Measurements from ENCODE around the gene ASXL1. TPM values are rescaled to one million over a fixed set of nuclear protein-coding genes. Genes with fewer than 3 reads are reported as not detected.
"Not testable (repeated sequence)": the region's sequence is repeated elsewhere in the genome, so short reads cannot be mapped to it uniquely, and the experiment has no call there.

Gene ASXL1
- total RNA-seq, 1 donor from 2014 or later, result 25.0 TPM

GRCh38 chr20:32366380-32366779 is 8.2 kb downstream of the ASXL1 start:
- peaks cover 75% of the 10 kb centered on the region for H3K4me1 ChIP-seq
- no peak for DNase-seq
- H3K4me3 ChIP-seq, result no peak overlapping the region
- no peak for TF ChIP-seq CTCF (IDR thresholded peaks at IDR 0.05; ENCODE audit: borderline replicate concordance)
- H3K9me3 ChIP-seq (replicated peaks), result no peaks in the 10 kb centered on the region
- H3K36me3 ChIP-seq, result peaks cover 27% of the 10 kb centered on the region
- H3K27ac ChIP-seq (replicated peaks), result no peak overlapping the region
- H3K27me3 ChIP-seq (ENCODE audit: low read depth), result no peaks in the 10 kb centered on the region
- intact Hi-C loops (cut with micrococcal nuclease), result loop anchor here (10.0 kb wide), 1 partner anchor 118 kb away; no protein-coding TSS in a partner anchor

GRCh38 chr20:32368323-32368722 is 10.2 kb downstream of the ASXL1 start:
- peaks cover 57% of the 10 kb centered on the region for H3K4me1 ChIP-seq
- H3K4me3 ChIP-seq, result no peak overlapping the region
- no peak for DNase-seq
- no peaks in the 10 kb centered on the region for H3K9me3 ChIP-seq (replicated peaks)
- H3K36me3 ChIP-seq, result peaks cover 38% of the 10 kb centered on the region
- TF ChIP-seq CTCF (IDR thresholded peaks at IDR 0.05; ENCODE audit: borderline replicate concordance), result no peak
- H3K27ac ChIP-seq (replicated peaks), result no peak overlapping the region
- intact Hi-C loops (cut with micrococcal nuclease), result loop anchor here (10.0 kb wide), 1 partner anchor 116 kb away; no protein-coding TSS in a partner anchor
- no peaks in the 10 kb centered on the region for H3K27me3 ChIP-seq (ENCODE audit: low read depth)

DNA sequence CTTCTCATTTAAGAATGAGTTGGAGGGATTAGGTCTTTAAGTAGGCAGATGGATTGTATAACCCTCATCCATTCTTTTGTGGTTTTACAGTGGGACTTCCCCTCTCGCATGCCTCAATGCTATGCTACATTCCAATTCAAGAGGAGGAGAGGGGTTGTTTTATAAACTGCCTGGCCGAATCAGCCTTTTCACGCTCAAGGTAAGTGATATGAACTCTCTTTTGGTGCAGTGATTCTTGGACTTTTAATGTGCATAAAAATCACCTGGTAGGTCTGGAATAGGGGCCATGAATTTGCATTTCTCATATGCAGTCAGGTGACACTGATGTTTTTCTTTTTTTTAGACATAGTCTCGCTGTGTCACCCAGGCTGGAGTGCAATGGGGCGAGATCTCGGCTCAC is 10.8 kb downstream of the ASXL1 start:
- no peaks in the 10 kb centered on the region for H3K9me3 ChIP-seq (replicated peaks)
- H3K27ac ChIP-seq (replicated peaks), result no peak overlapping the region
- no peak for TF ChIP-seq CTCF (IDR thresholded peaks at IDR 0.05; ENCODE audit: borderline replicate concordance)
- H3K36me3 ChIP-seq, result peaks cover 42% of the 10 kb centered on the region
- H3K4me3 ChIP-seq, result no peak overlapping the region
- H3K4me1 ChIP-seq, result peaks cover 51% of the 10 kb centered on the region
- H3K27me3 ChIP-seq (ENCODE audit: low read depth), result no peaks in the 10 kb centered on the region
- DNase-seq, result no peak
- intact Hi-C loops (cut with micrococcal nuclease), result loop anchor here (10.0 kb wide), 1 partner anchor 116 kb away; no protein-coding TSS in a partner anchor

GRCh38 chr20:32370897-32371296 is 12.8 kb downstream of the ASXL1 start:
- DNase-seq, result no peak
- H3K4me3 ChIP-seq, result no peak overlapping the region
- H3K27me3 ChIP-seq (ENCODE audit: low read depth), result no peaks in the 10 kb centered on the region
- no peaks in the 10 kb centered on the region for H3K9me3 ChIP-seq (replicated peaks)
- no peak overlapping the region for H3K27ac ChIP-seq (replicated peaks)
- intact Hi-C loops (cut with micrococcal nuclease), result no loop called here
- H3K4me1 ChIP-seq, result peaks cover 31% of the 10 kb centered on the region
- TF ChIP-seq CTCF (IDR thresholded peaks at IDR 0.05; ENCODE audit: borderline replicate concordance), result no peak
- H3K36me3 ChIP-seq, result peaks cover 57% of the 10 kb centered on the region

DNA sequence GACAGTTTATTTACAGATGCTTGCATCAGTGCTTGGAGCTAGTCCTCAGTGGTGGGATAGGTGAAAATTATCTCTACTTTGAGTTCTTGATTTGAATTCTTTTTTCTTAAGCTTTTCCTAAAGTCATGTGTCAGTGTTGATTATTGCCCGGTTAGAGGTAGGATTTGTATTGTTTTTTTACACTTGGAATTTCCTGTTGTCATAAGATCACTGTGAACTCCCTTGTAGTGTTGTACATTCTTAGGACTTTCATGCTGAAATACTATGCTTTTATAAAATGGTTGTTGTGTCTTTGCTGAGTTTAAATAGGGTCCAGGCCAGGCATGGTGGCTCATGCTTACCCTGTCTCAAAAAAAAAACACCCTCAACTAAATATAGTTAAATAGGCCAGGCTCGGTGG is 20.3 kb downstream of the ASXL1 start:
- Histone ChIP-seq H3K36me3 (peaks cover 41% of the 10 kb centered on the region), H3K27ac (replicated peaks) (no peak overlapping the region), H3K4me3 (no peak overlapping the region), H3K27me3 (ENCODE audit: low read depth) (no peaks in the 10 kb centered on the region), H3K9me3 (replicated peaks) (no peaks in the 10 kb centered on the region), H3K4me1 (peaks cover 8% of the 10 kb centered on the region)
- no peak for TF ChIP-seq CTCF (IDR thresholded peaks at IDR 0.05; ENCODE audit: borderline replicate concordance)
- intact Hi-C loops (cut with micrococcal nuclease), result no loop called here
- no peak for DNase-seq

GRCh38 chr20:32380037-32380436 is 21.9 kb downstream of the ASXL1 start:
- Histone ChIP-seq H3K4me1 (peaks cover 18% of the 10 kb centered on the region), H3K36me3 (peaks cover 29% of the 10 kb centered on the region)
- H3K27ac ChIP-seq (replicated peaks); DNase-seq; H3K27me3 ChIP-seq (ENCODE audit: low read depth); H3K4me3 ChIP-seq; intact Hi-C loops (cut with micrococcal nuclease); H3K9me3 ChIP-seq (replicated peaks): not testable (repeated sequence)

All from left ventricle myocardium inferior (tissue), 1 donor.